Activated effector memory CD4-positive, alpha-beta T cell treated with anti-CD3 and anti-CD28 coated beads, Interleukin-2, amount 50 U/mL, for 16 hours (primary cell): Measurements from ENCODE around the gene DBNL.

Experiments used
- DNase-seq: peaks from one replicate; pipeline ENCODE4 v3.0.0-alpha.2; 2020

The DBNL gene

GRCh38 chr7:44045226-44046014 lies 918 bp downstream of the DBNL start:
- no peak for DNase-seq

- DNase-seq, result no peak
These were observed 2.0 kb downstream of the DBNL start for GRCh38 chr7:44046321-44047061.

DNA sequence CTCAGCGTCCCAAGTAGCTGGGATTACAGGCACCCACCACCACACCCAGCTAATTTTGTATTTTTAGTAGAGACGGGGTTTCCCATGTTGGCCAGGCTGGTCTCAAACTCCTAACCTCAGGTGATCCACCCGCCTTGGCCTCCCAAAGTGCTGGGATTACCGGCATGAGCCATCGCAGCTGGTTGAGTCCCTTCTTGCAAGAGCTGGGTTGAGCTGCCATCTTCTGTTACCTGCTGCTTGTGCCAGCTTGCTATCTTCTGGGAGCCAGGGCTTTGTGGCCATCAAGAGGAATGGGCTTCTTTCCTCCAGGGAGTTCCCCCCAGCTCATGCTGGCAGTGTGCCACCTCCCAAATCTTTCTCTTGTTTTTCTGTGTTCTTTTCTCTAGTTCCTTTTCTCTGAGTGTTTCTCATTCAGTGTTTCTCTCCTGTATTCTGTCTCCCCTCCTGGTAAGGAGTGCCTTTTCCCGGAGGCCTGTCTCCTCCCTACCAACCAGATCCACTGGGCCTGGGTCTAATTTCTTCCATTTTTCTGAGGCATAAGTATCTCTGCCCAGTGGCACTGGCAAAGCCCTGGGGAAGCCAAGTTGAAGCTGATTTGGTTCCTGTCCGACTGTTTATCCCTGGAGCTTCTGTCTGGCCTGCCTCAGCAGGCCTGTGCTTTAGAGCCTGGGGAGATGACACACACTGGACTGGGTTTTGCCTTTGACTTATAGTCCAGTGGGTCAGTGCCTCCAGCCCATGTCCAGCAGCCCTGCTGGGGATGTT lies 3.7 kb downstream of the DBNL start:
- no peak for DNase-seq

GRCh38 chr7:44050121-44050914 lies 5.8 kb downstream of the DBNL start:
- no peak for DNase-seq

DNA sequence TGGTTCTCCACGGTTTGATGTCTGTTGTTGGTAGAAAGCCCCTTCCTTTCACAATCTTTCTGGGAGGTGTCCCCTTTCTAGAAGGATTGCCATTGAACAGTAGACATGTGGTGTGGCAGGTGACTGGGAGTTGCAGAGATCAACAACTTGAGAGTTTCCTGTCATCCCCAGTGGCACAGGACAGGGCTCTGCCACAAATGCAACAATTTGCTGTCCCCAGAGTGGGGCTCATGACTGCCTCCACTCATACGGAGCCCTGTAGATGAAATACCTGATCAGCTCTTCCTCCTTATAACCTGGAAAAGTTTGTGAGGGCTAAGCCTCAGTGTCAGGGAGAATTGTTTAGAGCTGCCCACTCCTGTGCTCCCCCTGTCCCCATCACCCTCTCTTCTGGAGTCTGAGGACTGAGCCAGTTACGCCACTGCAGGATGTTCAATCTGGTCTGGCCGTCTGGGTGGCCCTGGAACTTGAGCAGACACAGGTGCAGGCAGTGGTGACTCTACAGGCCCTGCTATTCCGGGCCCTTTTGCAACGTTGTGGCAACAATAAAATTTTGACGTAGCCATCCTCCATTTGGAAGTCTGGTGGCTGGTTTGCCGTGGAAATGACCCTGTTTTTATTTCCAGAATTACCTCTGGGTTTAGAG lies 6.5 kb downstream of the DBNL start:
- DNase-seq, result peak; percentile 60

DNA sequence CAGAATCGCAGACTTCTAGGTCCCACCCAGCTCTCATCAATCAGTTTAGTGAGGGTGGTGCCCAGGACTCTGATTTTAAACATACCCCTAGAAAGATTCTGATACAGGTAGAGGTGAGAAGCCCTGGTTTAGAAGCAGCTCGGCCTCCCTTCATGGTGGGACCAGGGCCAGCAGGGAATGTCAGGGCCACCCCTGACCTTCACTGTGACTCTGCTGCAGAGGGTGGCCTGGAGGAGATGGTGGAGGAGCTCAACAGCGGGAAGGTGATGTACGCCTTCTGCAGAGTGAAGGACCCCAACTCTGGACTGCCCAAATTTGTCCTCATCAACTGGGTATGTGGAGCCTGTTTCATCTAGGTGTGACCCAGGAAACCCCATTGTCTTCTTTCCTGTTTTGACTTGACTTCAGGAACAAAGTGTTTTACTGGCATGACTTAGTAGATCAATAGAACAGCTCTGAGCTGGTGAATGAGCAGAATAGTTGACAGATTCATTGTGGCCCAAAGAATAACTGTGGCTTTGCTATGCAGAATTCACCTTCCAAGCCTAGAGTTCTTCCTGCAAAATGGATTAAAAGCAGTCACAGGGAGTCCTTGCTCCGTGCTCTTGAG lies 7.2 kb downstream of the DBNL start:
- DNase-seq, result no peak

DNA sequence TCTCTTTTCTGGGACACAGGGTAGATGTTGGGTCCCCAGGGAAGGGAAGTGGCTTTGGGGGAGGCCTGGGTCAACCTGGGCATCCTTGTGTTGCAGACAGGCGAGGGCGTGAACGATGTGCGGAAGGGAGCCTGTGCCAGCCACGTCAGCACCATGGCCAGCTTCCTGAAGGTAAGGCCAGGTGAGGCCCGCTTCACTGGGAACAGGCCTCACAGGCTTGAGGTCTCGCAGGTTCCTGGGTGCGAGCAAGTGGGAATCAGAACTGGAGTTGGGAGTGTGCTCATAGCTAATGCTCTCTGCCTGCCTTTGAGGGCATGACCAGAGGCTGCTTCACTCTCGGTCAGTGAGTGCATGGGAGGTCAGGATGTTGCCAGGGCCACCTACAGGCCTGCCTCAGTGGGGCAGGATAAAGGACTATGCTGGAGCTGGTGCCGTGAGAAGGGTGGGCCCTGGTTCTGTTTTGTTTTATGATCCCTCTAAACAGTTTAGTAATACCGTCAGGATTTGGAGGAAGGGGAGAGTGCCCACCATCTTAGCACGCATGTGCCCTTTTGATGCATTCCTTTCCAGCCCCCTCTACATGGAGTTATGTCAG lies 8.4 kb downstream of the DBNL start:
- DNase-seq, result peak; percentile 59

GRCh38 chr7:44056681-44057080 lies 12.2 kb downstream of the DBNL start:
- no peak for DNase-seq

DNA sequence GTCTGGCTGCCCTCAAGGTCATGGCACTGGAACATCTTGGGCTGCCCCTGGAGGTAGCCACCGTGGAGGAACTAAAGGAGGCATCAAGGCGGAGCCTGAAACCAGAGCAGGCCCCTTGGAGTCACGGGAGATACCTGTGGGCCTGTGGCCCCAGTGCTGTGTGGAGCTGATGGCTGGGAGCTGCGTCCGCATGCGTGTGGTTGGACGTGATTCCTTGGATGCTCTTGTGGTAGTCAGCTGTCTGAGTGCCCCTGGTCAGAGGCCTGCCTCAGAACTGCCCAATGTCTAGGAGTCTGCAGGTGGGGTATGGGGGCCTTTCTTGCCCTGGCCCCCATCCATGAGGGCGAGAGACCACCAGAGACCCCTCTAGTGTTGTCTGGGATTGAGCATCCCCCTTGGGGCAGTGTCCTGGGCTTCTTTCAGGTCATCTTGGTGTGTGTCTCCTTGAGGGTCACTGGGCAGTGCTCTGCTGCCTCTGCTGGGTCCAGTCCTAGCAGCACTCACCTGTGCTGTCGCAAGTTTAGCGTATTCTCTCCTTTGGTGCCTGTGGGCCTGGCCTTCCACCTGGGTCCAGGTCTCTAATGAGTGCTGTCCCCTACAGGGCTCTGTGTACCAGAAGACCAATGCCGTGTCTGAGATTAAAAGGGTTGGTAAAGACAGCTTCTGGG lies 12.8 kb downstream of the DBNL start:
- DNase-seq, result peak; percentile 50

GRCh38 chr7:44057849-44058758 lies 13.6 kb downstream of the DBNL start:
- DNase-seq, result peak; percentile 52

DNA sequence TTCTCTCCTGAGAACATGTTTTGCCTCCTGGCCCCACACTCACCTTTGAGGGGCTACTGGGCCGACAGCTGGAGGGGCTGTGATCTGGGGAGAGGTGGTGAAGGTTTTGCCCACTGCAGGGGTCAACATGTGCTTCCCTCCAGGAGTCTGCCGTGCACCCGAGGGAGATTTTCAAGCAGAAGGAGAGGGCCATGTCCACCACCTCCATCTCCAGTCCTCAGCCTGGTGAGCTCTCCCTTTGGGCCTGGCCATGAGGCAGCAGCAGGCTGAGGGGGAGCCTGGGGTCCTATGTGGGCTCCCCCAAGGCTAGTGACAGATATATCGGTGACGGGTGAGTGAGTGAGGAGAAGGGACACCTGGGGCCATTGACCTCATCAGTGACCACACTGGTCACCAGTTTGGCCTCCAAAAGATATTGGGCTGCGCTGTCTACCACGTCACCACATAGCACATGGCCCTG lies 14.3 kb downstream of the DBNL start:
- peak; percentile 38 for DNase-seq

GRCh38 chr7:44059219-44060090 lies 15.0 kb downstream of the DBNL start:
- peak; percentile 60 for DNase-seq

- peak; percentile 41 for DNase-seq
These were observed 15.8 kb downstream of the DBNL start for GRCh38 chr7:44060091-44060947.

GRCh38 chr7:44060948-44061644 lies 16.6 kb downstream of the DBNL start:
- peak; percentile 53 for DNase-seq

- peak; percentile 48 for DNase-seq
These were observed 17.2 kb downstream of the DBNL start for GRCh38 chr7:44061645-44062179.

DNA sequence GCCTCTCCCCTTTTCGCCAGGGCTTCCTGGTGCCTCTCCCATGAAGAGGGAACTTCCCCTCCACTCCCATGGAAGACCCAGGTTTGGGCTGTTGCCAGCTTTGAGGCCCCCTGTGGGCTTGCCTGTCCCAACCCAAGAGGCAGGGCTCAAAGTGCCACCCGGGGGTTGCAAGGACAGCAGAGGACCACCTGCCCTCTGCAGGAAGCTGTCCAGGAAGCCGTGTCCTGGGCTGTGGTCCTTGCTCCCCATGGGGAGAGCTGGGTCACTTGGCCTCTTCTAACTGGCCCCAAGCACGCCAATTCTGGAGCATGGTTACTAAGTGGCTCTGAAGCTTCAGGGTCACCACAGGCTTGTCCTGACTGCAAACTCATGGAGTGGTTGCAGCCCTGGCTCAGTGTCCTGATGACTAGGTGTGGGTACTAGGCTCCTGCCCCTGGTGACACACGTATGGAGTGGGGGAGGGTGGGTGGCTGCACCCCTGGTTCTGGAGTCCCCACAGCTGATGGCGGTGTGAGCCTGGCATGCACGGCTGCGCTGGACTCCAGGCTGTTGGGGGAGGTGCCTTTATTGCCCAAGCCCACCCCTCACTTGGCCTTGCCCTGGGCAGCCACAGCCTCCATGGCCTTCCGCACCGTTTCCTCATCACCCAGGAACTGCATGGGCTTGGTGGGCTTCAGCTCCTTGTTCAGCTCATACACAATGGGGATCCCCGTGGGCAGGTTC lies 17.8 kb downstream of the DBNL start:
- peak; percentile 59 for DNase-seq
